Measurements from ENCODE around the gene KLC1.

- TF ChIP-seq CTCF (IDR thresholded peaks at IDR 0.05) (no peak), POLR2AphosphoS5 (IDR thresholded peaks at IDR 0.05) (no peak)
These were observed 27.7 kb downstream of the KLC1 start for GRCh38 chr14:103656756-103657133.
